Fibroblast of pulmonary artery (primary cell): ENCODE results near the gene SLAMF6.
"Not testable (repeated sequence)": the region's sequence is repeated elsewhere in the genome, so short reads cannot be mapped to it uniquely, and the experiment has no call there.

Experiments
- DNase-seq: peaks from one replicate; pipeline ENCODE4 v3.0.0-alpha.2; 2010; ENCODE audit warnings: low read depth
- H3K4me3 ChIP-seq: replicated peaks from 2 replicates; pipeline ENCODE4 v1.5.1; 2011; ENCODE audit warnings: low read depth, mild to moderate bottlenecking, control low read depth, low read length, moderate library complexity
- CTCF ChIP-seq: IDR thresholded peaks from 2 replicates; pipeline ENCODE4 v1.5.1; 2011; ENCODE audit warnings: mild to moderate bottlenecking, control low read depth, low read length, inconsistent platforms; ENCODE audit errors: missing control alignments

SLAMF6 gene

GRCh38 chr1:160534823-160535605, 12.0 kb upstream of the SLAMF6 start:
- no peak for DNase-seq
- TF ChIP-seq CTCF, result no peak
- H3K4me3 ChIP-seq, result no peak overlapping the region

GRCh38 chr1:160532557-160532813, 9.4 kb upstream of the SLAMF6 start:
- DNase-seq, H3K4me3 ChIP-seq: not testable (repeated sequence)

DNA sequence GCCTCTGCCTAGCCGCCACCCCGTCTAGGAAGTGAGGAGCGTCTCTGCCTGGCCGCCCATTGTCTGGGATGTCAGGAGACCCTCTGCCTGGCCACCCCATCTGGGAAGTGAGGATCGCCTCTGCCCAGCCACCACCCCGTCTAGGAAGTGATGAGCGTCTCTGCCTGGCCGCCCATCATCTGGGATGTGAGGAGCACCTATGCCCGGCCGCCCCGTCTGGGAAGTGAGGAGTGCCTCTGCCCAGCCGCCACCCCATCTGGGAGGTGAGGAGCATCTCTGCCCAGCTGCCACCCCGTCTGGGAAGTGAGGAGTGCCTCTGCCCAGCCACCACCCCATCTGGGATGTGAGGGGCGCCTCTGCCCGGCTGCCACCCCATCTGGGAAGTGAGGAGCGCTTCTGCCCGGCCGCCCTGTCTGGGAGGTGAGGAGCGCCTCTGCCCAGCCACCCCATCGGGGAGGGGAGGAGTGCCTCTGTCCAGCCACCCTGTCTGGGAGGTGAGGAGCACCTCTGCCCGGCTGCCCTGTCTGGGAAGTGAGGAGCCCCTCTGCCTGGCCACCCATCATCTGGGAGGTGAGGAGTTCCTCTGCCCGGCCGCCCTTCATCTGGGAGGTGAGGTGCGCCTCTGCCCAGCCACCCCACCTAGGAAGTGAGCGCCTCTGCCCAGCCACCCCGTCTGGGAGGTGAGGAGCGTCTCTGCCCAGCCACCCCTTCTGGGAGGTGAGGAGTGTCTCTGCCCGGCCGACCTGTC, 8.9 kb upstream of the SLAMF6 start:
- not testable (repeated sequence) for DNase-seq

DNA sequence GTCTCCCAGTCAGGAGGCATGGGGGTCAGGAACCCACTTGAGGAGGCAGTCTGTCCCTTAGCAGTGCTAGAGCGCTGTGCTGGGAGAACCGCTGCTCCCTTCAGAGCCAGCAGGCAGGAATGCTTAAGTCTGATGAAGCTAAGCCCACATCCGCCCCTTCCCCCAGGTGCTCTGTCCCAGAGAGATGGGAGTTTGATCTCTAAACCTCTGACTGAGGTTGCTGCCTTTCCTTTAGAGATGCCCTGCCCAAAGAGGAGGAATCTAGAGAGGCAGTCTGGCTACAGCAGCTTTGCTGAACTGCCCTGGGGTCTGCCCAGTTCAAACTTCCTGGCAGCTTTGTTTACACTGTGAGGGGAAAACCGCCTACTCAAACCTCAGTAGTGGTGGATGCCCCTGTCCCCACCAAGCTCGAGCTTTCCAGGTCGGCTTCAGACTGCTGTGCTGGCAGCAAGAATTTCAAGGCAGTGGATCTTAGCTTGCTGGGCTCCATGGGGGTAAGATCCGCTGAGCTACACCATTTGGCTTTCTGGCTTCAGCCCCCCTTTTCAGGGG, 6.4 kb upstream of the SLAMF6 start:
- DNase-seq, H3K4me3 ChIP-seq: not testable (repeated sequence)

More for the DNA sequence above, 8.9 kb upstream of the SLAMF6 start:
- H3K4me3 ChIP-seq, result not testable (repeated sequence)

DNA sequence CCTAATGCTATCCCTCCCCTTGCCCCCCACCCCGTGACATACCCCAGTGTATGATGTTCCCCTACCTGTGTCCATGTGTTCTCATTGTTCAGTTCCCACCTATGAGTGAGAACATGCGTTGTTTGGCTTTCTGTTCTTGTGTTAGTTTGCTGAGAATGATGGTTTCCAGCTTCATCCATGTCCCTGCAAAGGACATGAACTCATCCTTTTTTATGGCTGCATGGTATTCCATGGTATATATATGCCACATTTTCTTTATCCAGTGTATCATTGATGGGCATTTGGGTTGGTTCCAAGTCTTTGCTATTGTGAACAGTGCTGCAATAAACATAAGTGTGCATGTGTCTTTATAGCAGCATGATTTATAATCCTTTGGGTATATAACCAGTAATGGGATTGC, 734 bp upstream of the SLAMF6 start:
- DNase-seq, H3K4me3 ChIP-seq: not testable (repeated sequence)

DNA sequence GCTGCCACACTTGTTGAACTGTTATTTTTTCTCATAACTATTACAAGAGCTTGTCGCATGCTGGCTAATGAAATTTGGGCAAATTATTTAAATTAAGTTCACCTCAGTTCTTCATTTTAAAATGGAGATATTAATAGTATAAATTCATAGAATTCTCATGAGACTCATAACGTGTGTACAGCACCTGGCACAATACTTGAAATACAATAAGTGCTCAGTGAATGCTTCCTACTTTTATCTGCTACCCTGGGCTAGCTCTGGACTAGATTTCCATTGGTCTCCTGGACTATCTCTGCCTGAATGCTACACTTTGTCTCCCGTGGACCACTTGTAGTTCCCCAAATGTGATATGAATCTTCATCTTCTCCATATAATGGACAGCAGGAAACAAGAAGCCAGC, 919 bp downstream of the SLAMF6 start:
- no peak for TF ChIP-seq CTCF
- H3K4me3 ChIP-seq, result no peak overlapping the region
- no peak for DNase-seq

DNA sequence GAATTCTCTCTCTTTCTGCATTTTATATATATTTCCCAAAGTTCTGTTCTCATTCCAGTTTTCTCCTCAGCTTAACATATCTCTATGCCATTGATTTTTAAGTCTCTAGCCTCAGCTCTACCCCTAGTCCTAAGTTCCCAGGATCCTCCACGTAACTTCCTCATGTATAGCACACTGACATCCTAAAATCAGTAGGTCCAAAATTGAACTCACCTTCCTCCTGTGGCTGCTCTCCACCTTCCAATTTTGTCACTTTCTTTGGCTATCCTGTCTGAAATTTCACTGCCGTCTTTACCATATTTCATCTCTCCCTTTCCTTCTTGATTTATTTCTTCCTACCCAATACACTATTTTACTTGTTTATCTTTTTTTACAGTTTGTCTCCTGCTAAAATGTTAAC, 1.5 kb downstream of the SLAMF6 start:
- DNase-seq, result no peak
- no peak overlapping the region for H3K4me3 ChIP-seq
- no peak for TF ChIP-seq CTCF

- no peak for DNase-seq
- H3K4me3 ChIP-seq, result no peak overlapping the region
- TF ChIP-seq CTCF, result no peak
Measured at GRCh38 chr1:160520999-160521398, 2.1 kb downstream of the SLAMF6 start.

DNA sequence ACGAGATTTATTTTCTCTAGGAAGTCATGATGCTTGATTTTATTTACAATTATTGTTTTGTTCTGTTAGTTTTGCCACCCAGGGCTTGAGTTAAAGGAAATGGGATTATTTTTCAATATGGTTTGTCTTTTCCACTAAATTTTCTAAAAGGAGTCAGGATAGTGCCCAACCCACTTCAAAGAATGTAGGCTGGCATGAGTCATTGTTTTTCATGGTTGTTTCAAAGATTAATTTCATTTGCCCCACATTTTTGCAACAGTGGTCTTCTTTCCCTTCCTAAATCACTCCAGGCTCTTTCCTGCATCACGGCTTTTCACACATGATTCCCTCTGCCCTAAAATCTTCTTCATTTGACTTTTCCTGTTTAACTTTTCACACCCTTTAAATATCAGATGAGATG, 2.5 kb downstream of the SLAMF6 start:
- H3K4me3 ChIP-seq, result no peak overlapping the region
- no peak for TF ChIP-seq CTCF
- DNase-seq, result no peak
